NB4 (cell line): Measurements from ENCODE around the gene RAB7A.

ENCODE experiments used
- CTCF ChIP-seq: IDR thresholded peaks from one replicate; pipeline ENCODE4 v1.5.1; 2012; ENCODE audit warnings: low read depth, low read length
- POLR2A ChIP-seq: IDR thresholded peaks from 2 replicates; pipeline ENCODE4 v1.6.1; 2011; ENCODE audit warnings: mild to moderate bottlenecking; ENCODE audit not compliant: insufficient read length; ENCODE audit errors: extremely low read depth
- TF ChIP-seq, protein P1 (sequence below): IDR thresholded peaks from 2 replicates; pipeline ENCODE4 v1.6.1; 2011; ENCODE audit warnings: low read depth, low read length

DNA sequence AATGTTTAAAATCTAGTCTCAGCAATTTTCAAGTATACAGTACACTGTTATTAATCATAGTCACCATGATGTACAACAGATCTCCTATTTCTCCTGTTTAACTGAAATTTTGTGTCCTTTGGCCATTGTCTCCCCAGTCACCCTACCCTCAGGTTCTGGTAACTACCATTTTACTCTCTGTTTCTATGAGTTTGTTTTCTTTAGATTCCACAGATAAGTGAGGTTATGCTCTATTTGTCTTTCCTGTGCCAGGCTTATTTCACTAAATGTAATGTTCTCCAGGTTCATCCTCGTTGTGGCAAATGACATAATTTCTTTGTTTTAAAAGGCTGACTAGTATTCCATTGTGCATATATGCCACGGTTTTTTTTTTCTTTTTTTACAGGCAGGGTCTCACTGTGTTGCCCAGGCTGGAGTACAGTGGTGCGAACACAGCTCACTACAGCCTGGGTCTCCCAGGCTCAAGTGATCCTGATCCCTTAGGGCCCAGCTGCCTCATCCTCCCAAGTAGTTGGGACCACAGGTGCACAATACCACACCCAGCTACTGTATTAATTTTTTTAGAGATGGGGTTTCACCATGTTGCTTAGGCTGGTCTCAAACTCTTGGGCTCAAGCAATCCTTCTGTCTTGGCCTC lies 50.0 kb downstream of the RAB7A start:
- TF ChIP-seq CTCF (no peak), POLR2A (no peak)
- TF ChIP-seq, protein P1, sequence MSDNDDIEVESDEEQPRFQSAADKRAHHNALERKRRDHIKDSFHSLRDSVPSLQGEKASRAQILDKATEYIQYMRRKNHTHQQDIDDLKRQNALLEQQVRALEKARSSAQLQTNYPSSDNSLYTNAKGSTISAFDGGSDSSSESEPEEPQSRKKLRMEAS, result no peak
